Muscle layer of duodenum (tissue), 2 donors: ENCODE data around the gene CLK1.
A peak's percentile ranks its signal among the peaks of the same experiment; 100 is the strongest.
"Not testable (repeated sequence)": the region's sequence is repeated elsewhere in the genome, so short reads cannot be mapped to it uniquely, and the experiment has no call there.

Source experiments
- H3K27ac ChIP-seq: one replicate; pipeline ENCODE4 v1.7.0; 2013; ENCODE audit warnings: mild to moderate bottlenecking, low read length
- H3K27me3 ChIP-seq: one replicate; pipeline ENCODE4 v1.7.0; 2013; ENCODE audit warnings: low read depth, mild to moderate bottlenecking, control low read depth, low read length
- H3K36me3 ChIP-seq, 2 donors: one replicate each; pipeline ENCODE4 v1.7.0; 2013; ENCODE audit warnings: low read length in 2 of 2, control low read depth in 1 of 2, mild to moderate bottlenecking in 1 of 2; ENCODE audit not compliant: insufficient read depth in 2 of 2, control insufficient read depth in 1 of 2
- H3K4me1 ChIP-seq, 2 donors: one replicate each; pipeline ENCODE4 v1.7.0; 2013; ENCODE audit warnings: low read length in 2 of 2, mild to moderate bottlenecking in 2 of 2, control low read depth in 1 of 2, moderate library complexity in 1 of 2; ENCODE audit not compliant: insufficient read depth in 2 of 2, control insufficient read depth in 1 of 2
- H3K4me3 ChIP-seq, 2 donors: one replicate each; pipeline ENCODE4 v1.7.0; 2013; ENCODE audit warnings: low read length in 2 of 2, low read depth in 1 of 2, mild to moderate bottlenecking in 1 of 2
- H3K9me3 ChIP-seq, 2 donors: one replicate each; pipeline ENCODE4 v1.7.0; 2013; ENCODE audit warnings: low read length in 2 of 2, control low read depth in 1 of 2, mild to moderate bottlenecking in 1 of 2; ENCODE audit not compliant: control insufficient read depth in 1 of 2
- donor health status: healthy.

Gene CLK1

DNA sequence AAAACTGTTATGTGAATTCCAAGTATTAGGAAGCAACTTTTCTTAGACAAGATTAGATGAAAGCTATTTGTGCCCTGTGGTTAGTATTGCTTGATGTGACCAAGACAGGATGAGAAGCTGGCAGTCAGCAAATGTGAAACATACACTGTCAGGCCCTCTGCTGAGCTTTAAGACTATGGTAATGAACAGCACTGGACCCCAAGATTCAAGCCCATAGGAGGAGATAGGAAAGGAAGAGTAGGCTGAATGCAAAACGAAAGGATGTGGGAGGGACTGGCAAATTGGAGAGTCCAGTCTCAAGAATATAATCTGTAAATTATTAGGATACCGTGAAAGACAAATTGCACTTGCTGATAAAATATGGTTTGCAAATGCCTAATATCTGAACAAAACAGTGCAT is 36.4 kb downstream of the CLK1 start:
- no peaks in the 10 kb centered on the region for H3K9me3 ChIP-seq
- H3K27me3 ChIP-seq, result no peaks in the 10 kb centered on the region
- no peak overlapping the region for H3K4me3 ChIP-seq
- peaks cover 0 to 3% of the 10 kb centered on the region in 2 donors for H3K4me1 ChIP-seq
- peaks cover 3 to 4% of the 10 kb centered on the region in 2 donors for H3K36me3 ChIP-seq
- H3K27ac ChIP-seq, result no peak overlapping the region

GRCh38 chr2:200821686-200822245 is 42.7 kb downstream of the CLK1 start:
- H3K27me3 ChIP-seq, result no peaks in the 10 kb centered on the region
- H3K27ac ChIP-seq, result no peak overlapping the region
- H3K9me3 ChIP-seq, result no peaks in the 10 kb centered on the region
- peaks cover 50 to 55% of the 10 kb centered on the region in 2 donors for H3K36me3 ChIP-seq
- H3K4me3 ChIP-seq, result no peak overlapping the region
- peaks cover 0 to 3% of the 10 kb centered on the region in 2 donors for H3K4me1 ChIP-seq

DNA sequence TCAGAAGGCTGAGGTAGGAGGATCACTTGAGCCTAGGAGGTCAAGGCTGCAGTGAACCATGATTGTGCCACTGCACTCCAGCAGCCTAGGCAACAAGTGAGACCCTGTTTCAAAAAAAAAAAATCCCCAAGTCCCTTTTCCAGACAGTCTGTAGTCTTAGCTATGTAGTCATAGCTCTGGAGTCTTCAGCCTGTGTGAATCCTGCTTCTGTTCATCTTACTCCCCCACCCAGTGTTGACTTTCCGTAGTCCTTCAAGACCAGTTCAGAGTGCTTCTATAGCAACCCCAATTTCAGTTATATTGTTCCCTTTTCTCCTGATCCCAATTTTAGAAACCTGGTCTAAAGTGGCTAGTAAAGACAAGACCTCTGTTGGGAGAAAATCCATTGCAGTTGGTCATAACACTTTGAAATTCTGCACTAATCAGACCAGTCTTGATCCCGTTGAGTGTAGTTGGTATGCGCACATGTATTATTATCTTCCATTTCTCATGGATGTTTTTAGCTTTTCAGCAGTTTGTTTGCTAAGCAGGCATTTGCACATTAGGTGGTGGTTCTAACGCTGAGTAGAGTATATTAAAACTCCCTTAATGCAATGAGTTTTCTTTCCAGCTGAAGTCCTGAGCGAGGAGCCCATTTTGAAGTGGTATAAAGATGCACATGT is 43.8 kb downstream of the CLK1 start:
- no peak overlapping the region for H3K27ac ChIP-seq
- no peak overlapping the region for H3K4me3 ChIP-seq
- no peaks in the 10 kb centered on the region for H3K27me3 ChIP-seq
- no peaks in the 10 kb centered on the region for H3K9me3 ChIP-seq
- peaks cover under 1 to 3% of the 10 kb centered on the region in 2 donors for H3K4me1 ChIP-seq
- peaks cover 61 to 64% of the 10 kb centered on the region in 2 donors for H3K36me3 ChIP-seq

- H3K27ac ChIP-seq, H3K27me3 ChIP-seq, H3K4me3 ChIP-seq, H3K9me3 ChIP-seq: not testable (repeated sequence)
- Histone ChIP-seq H3K36me3 (peaks cover 76% of the 10 kb centered on the region in 2 donors), H3K4me1 (peaks cover 0 to 23% of the 10 kb centered on the region in 2 donors)
Observed at GRCh38 chr2:200818732-200819131, 45.7 kb downstream of the CLK1 start.

DNA sequence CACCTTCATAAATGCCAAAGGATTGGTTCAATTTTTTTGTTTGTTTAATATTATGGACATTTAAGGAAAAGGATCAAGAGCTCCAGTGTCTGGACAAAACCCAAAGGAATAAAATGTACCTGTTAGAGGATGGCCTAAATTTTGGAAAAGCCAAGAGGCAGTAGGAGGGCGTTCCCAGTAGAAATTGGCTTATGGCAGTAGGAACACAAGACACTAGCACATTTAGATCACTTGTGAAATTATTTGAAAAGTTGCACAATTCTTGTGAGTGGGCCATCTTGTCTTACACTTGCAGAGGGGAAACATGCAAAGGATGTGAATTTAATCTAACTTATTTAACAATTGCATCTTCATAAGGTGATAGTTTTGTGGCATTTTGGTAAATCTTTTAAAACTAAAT is 49.5 kb downstream of the CLK1 start:
- Histone ChIP-seq H3K36me3 (peaks cover 60 to 65% of the 10 kb centered on the region in 2 donors), H3K4me3 (no peak overlapping the region), H3K27ac (peak overlapping the region; percentile 0), H3K27me3 (no peaks in the 10 kb centered on the region), H3K4me1 (peaks cover 7 to 44% of the 10 kb centered on the region in 2 donors), H3K9me3 (no peaks in the 10 kb centered on the region)

- Histone ChIP-seq H3K27ac (peak overlapping the region; percentile 0), H3K36me3 (peaks cover 56 to 60% of the 10 kb centered on the region in 2 donors), H3K27me3 (no peaks in the 10 kb centered on the region), H3K9me3 (no peaks in the 10 kb centered on the region), H3K4me3 (peak overlapping the region in 1 of 2 donors; percentile 12), H3K4me1 (peaks cover 7 to 44% of the 10 kb centered on the region in 2 donors)
Observed at GRCh38 chr2:200814276-200814815, 50.1 kb downstream of the CLK1 start.

DNA sequence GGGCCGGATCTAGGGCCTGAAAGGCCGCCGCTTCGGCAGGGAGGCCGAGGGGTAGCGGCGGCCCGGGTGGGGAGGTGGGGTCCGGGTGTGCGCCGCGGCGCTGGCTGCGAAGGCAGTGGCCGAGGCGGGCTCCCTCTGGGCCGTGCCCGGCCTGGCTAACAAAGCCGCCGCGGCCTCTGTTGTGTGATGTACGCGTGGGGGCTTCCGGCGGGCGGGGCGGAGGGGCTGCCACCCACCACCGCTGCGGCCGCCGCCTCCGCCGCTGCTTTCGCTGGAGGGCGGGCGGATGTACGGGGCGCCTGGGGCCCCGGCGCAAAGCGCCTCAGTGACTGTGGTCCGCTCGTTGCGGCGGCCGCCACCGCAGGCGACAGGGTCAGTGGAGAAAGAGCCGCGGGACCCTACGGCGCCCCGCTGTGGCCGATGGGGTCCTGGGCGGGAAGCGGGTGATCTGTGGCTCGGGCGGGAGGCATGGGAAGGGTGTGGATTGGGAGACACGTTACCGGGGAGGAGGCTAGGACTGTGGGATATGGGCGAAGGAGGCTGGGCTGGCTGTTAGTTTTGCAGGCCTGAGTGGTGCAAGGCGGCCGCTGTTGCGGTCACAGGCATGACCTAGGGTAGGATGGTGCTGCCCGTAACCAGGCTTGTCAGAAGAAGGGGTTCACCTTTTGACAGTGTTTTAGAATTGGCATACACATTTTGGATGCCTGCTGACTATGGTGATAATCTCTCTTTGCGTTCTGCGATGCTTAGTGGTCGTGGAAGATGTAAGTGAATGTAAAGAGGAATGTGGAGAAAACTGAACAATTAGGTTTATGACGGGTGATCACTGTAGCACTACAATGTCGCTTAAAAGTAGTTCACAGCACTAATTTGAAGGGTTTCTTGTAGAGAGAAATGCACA is 52.1 kb downstream of the CLK1 start:
- Histone ChIP-seq H3K27me3 (no peaks in the 10 kb centered on the region), H3K9me3 (no peaks in the 10 kb centered on the region), H3K4me3 (peak overlapping the region; percentile 91), H3K4me1 (peaks cover 7 to 44% of the 10 kb centered on the region in 2 donors), H3K27ac (peak overlapping the region; percentile 96), H3K36me3 (peaks cover 37 to 40% of the 10 kb centered on the region in 2 donors)

DNA sequence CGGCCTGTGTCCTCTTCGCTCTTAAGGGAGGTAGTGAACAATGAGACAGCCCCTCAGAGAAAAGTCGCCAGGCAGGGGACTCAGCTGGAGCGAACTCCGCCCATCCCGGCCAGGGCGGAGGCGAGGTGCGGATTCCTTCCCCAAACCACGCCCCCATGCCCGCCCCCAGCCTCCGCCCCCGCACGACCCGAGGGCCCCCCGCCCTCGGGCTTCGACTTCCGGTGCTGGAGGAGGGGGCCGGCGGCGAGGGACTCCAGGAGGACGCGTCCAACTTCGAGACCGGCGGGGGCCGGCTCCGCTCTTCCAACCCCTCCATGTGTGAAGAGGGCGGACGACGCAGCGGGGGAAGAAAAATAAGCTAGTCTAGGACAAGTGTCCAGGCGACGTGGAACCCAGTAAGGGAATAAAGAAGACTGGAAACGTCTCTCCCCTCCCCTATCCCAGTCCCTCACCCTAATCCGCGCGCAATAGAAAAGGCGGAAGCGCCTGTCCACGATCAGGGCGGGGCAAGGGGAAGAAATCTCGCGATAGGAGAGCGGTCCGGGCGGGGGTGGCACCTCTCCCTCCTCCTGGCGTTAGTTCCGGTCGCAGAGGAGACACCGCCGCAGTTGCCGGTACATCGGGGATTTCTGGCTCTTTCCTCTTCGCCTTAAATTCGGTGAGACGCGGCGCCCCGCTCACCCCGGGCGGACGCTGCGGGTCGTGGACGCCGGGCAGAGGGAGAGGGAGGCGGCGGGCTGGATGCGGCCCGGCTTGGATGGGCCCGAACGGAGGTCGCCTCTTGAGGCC is 52.9 kb downstream of the CLK1 start, which contains the start of gene BZW1:
BZW1 (plus strand) TSS at position 578 of the 789 bp plus-strand sequence. CDS start 1,308 bp downstream, outside the sequence.
- H3K27ac ChIP-seq, result peak within 1 kb of the TSS; percentile 96
- peak within 1 kb of the TSS; percentile 91 for H3K4me3 ChIP-seq
- no peaks in the 10 kb centered on the region for H3K27me3 ChIP-seq
- peaks cover 7 to 44% of the 10 kb centered on the region in 2 donors for H3K4me1 ChIP-seq
- peaks cover 28 to 32% of the 10 kb centered on the region in 2 donors for H3K36me3 ChIP-seq
- no peaks in the 10 kb centered on the region for H3K9me3 ChIP-seq

GRCh38 chr2:200810998-200811332 is 53.5 kb downstream of the CLK1 start:
- no peaks in the 10 kb centered on the region for H3K27me3 ChIP-seq
- peaks cover 7 to 43% of the 10 kb centered on the region in 2 donors for H3K4me1 ChIP-seq
- peak overlapping the region; percentile 88 to 91 for H3K4me3 ChIP-seq
- peaks cover 23 to 26% of the 10 kb centered on the region in 2 donors for H3K36me3 ChIP-seq
- H3K9me3 ChIP-seq, result no peaks in the 10 kb centered on the region
- peak overlapping the region; percentile 96 for H3K27ac ChIP-seq

DNA sequence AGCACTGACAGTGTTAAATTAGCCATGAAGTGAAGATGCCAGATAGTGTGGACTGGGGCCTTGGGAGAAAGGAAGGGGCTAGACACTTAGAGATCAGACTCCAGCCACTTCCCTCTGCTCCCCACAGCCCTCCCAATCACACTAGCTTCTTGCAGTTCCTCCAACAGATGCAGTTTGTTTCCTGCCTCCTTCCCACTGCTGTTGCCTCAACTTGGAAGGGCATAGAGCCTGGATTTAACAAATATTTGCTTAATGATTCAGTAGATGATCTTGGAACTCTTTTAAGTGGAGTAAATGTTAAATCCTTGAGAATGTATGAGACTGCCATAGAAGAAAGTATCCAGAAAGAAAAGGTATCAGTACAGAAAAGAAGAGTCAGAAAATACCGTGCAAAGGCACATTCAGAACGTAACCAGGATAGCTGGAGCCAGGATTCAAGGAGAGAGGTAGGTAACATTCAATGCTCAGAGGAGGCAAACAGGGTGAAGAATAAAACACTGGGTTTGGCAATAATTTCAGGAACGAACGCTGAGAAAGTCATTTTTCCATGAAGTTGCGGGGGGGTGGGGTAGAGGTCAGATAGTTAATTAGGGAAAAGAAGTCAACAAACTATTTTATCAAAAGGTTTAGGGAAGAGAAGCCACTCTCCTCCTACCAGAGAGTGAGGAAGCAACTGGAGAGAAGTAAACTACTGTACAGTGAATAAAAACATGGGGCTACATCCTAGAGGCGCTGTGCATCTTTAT is 54.0 kb downstream of the CLK1 start:
- Histone ChIP-seq H3K27me3 (no peaks in the 10 kb centered on the region), H3K9me3 (no peaks in the 10 kb centered on the region), H3K36me3 (peaks cover 17 to 22% of the 10 kb centered on the region in 2 donors), H3K27ac (peak overlapping the region; percentile 96), H3K4me3 (peak overlapping the region; percentile 88 to 91), H3K4me1 (peaks cover 7 to 38% of the 10 kb centered on the region in 2 donors)
